Psoas muscle (tissue), 8 donors: ENCODE measurements around the gene CAMK2N2. TPM values are rescaled to one million over a fixed set of nuclear protein-coding genes. Genes with fewer than 3 reads are reported as not detected.
A peak's percentile ranks its signal among the peaks of the same experiment; 100 is the strongest.

Source experiments
- ATAC-seq, 4 donors: fragments of 200-7000 bp; cut with Tn5 transposase; one replicate each; pipeline ENCODE4 v1.9.1; 2020; ENCODE audit warnings: moderate library complexity in 3 of 4, mild to moderate bottlenecking in 2 of 4
- DNase-seq, 2 donors: peaks; one replicate each; pipeline ENCODE4 v3.0.0-alpha.2; 2020
- H3K27ac ChIP-seq: fragments of 200-600 bp; one replicate; pipeline ENCODE4 v1.8.0; 2022
- H3K27me3 ChIP-seq, 3 donors: fragments of 200-600 bp in 1 of 3; one replicate each; pipeline versions ENCODE4 v1.6.1 to v1.8.0; 2013 to 2022; ENCODE audit warnings: low read length in 2 of 3, mild to moderate bottlenecking in 2 of 3, moderate library complexity in 1 of 3; ENCODE audit not compliant: insufficient read depth in 3 of 3
- H3K36me3 ChIP-seq, 2 donors: fragments of 200-600 bp in 1 of 2; one replicate each; pipeline versions ENCODE4 v1.6.1 to v1.8.0; 2013 to 2022; ENCODE audit warnings: low read depth in 1 of 2, mild to moderate bottlenecking in 1 of 2, moderate library complexity in 1 of 2; ENCODE audit not compliant: insufficient read depth in 1 of 2
- H3K4me1 ChIP-seq: fragments of 200-600 bp; one replicate; pipeline ENCODE4 v1.8.0; 2022
- H3K4me3 ChIP-seq: fragments of 200-600 bp; one replicate; pipeline ENCODE4 v1.8.0; 2022; ENCODE audit warnings: mild to moderate bottlenecking
- H3K9me3 ChIP-seq: fragments of 200-600 bp; one replicate; pipeline ENCODE4 v1.8.0; 2022
- WGBS, 3 donors: extraction: QIAGEN DNeasy Blood & Tissue Kit; methylation state at CpG; one replicate each; pipeline versions ENCODE4 v1.1.6 to v1.1.7; 2013; 5-methylcytosine and 5-hydroxymethylcytosine counted together
- intact Hi-C, 2 donors: fragments of 100-400 bp; cut with DNase I; formaldehyde crosslinking; loops; one replicate each; pipeline versions ENCODE4 v1.11.0 to v1.14.2; 2022
- polyA plus RNA-seq, 3 donors: library from polyadenylated mRNA; stranded (reverse); fragments of 200-250 nt; gene quantifications; one replicate each; pipeline ENCODE4 v1.2.3, GENCODE V29; 2013
- total RNA-seq, 4 donors: library from RNA; stranded (reverse); fragmentation: NEBNext Ultra II Directional in 2 of 4; extraction: Animal tissue kit (Norgen Biotek cat#: 25700) in 2 of 4; gene quantifications; one replicate each; pipeline versions ENCODE4 v1.2.1 to v1.2.4, GENCODE V29; 2021 to 2023
- TF ChIP-seq, protein P1 (sequence below): fragments of 200-600 bp; IDR thresholded peaks from one replicate; pipeline ENCODE4 v1.8.0; 2022; ENCODE audit warnings: antibody characterized with exemption
- donor health status: healthy with polysubstance abuse.
- donor health status: DM: no; HTN: no; CAD: no; lungs with moderate emphysema.
- donor health status: Bipolar disorder and iron deficiency.
- donor health status: healthy.
- donor health status: DM: yes; HTN: yes; CAD: no.
- donor health status: DM: no; HTN: no; CAD: no.
- donor health status: DM: no; HTN: no; CAD: no.
- donor health status: DM: yes; HTN: yes; CAD: no.

CAMK2N2 gene
- total and polyA plus RNA-seq, 7 donors = 0.01 to 0.52 TPM; not detected in 5

DNA sequence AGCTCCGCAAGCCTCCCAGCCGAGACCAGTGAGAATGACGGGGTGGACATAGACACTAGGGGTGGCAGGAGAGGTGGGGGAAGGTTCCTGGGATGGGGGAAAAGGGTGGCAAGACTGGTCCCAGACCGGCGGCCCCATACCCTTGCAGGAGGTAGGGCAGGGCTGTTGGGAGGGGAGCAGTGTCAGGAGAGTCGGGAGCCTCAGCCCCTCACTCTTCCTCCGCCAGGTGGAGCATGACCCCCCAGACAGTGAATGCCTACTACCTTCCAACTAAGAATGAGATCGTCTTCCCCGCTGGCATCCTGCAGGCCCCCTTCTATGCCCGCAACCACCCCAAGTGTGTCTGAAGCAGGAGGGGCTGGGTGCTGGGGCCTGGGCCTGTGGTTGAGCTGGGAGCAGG, 29.0 kb upstream of the CAMK2N2 start:
- intact Hi-C loops = loop anchor here in 1 of 2 donors (5.0 kb wide), 1 partner anchor 393 kb away; no protein-coding TSS in a partner anchor
- DNase-seq (no peak), ATAC-seq (no peak)
- 80 to 86% (median 83%) methylated on average over 10 of the region's 10 CpGs for WGBS, 3 donors
- TF ChIP-seq, protein P1, sequence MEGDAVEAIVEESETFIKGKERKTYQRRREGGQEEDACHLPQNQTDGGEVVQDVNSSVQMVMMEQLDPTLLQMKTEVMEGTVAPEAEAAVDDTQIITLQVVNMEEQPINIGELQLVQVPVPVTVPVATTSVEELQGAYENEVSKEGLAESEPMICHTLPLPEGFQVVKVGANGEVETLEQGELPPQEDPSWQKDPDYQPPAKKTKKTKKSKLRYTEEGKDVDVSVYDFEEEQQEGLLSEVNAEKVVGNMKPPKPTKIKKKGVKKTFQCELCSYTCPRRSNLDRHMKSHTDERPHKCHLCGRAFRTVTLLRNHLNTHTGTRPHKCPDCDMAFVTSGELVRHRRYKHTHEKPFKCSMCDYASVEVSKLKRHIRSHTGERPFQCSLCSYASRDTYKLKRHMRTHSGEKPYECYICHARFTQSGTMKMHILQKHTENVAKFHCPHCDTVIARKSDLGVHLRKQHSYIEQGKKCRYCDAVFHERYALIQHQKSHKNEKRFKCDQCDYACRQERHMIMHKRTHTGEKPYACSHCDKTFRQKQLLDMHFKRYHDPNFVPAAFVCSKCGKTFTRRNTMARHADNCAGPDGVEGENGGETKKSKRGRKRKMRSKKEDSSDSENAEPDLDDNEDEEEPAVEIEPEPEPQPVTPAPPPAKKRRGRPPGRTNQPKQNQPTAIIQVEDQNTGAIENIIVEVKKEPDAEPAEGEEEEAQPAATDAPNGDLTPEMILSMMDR = no peak
- no peak overlapping the region for H3K27ac ChIP-seq
- H3K36me3 ChIP-seq = no peaks in the 10 kb centered on the region
- H3K4me1 ChIP-seq = no peaks in the 10 kb centered on the region
- H3K27me3 ChIP-seq = no peaks in the 10 kb centered on the region
- no peak overlapping the region for H3K4me3 ChIP-seq
- H3K9me3 ChIP-seq = no peaks in the 10 kb centered on the region

- H3K36me3 ChIP-seq = no peaks in the 10 kb centered on the region
- H3K27me3 ChIP-seq = no peaks in the 10 kb centered on the region
- no peaks in the 10 kb centered on the region for H3K4me1 ChIP-seq
- 6 to 10% (median 8%) methylated on average over 10 of the region's 10 CpGs for WGBS, 3 donors
- DNase-seq = peak; percentile 45 to 71
- H3K27ac ChIP-seq = no peak overlapping the region
- H3K4me3 ChIP-seq = no peak overlapping the region
- intact Hi-C loops = loop anchor here (2.0 to 10.0 kb wide), 2 partner anchors 61 to 395 kb away; partner anchors contain the start of gene VWA5B2 (in 1 of the 2)
- peak; percentile 65 to 88 (median 82) for ATAC-seq
- TF ChIP-seq, protein P1 = peak; percentile 57
- H3K9me3 ChIP-seq = no peaks in the 10 kb centered on the region
These were observed 28.1 kb upstream of the CAMK2N2 start for GRCh38 chr3:184289426-184289938.

DNA sequence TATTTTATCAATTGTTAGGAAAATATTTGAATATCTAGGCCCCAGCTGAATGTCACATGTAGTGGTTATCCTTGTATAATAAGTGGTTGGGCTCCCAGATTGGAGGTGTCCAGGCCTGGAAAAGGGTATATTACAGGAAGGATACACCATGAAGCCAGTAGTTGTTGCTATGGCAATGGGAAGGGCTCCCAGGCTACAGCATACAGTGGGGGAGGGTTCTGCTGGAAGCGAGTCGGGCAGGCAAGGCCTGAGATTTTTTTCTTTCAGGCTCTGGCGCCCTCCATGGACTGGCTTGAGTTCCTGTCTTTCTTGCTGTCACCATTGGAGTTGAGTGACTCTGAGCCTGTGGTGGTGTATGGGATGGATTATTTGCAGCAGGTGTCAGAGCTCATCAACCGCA, 23.3 kb upstream of the CAMK2N2 start:
- no peak overlapping the region for H3K4me3 ChIP-seq
- WGBS, 3 donors = 11 to 17% (median 13%) methylated on average over 4 of the region's 4 CpGs
- ATAC-seq = peak; percentile 19 to 46 (median 31)
- H3K36me3 ChIP-seq = no peaks in the 10 kb centered on the region
- no peaks in the 10 kb centered on the region for H3K27me3 ChIP-seq
- intact Hi-C loops = loop anchor here in 1 of 2 donors (10.0 kb wide), 1 partner anchor 390 kb away; no protein-coding TSS in a partner anchor
- TF ChIP-seq, protein P1 = no peak
- H3K27ac ChIP-seq = no peak overlapping the region
- no peak for DNase-seq
- no peaks in the 10 kb centered on the region for H3K9me3 ChIP-seq
- no peaks in the 10 kb centered on the region for H3K4me1 ChIP-seq

GRCh38 chr3:184283681-184284080, 22.3 kb upstream of the CAMK2N2 start:
- intact Hi-C loops = loop anchor here in 1 of 2 donors (10.0 kb wide), 1 partner anchor 389 kb away; no protein-coding TSS in a partner anchor
- H3K36me3 ChIP-seq = no peaks in the 10 kb centered on the region
- H3K4me1 ChIP-seq = no peaks in the 10 kb centered on the region
- WGBS, 3 donors = 79 to 86% (median 84%) methylated on average over 8 of the region's 8 CpGs
- H3K9me3 ChIP-seq = no peaks in the 10 kb centered on the region
- ATAC-seq = no peak
- H3K4me3 ChIP-seq = no peak overlapping the region
- no peak overlapping the region for H3K27ac ChIP-seq
- no peaks in the 10 kb centered on the region for H3K27me3 ChIP-seq
- TF ChIP-seq, protein P1 = no peak
- no peak for DNase-seq

DNA sequence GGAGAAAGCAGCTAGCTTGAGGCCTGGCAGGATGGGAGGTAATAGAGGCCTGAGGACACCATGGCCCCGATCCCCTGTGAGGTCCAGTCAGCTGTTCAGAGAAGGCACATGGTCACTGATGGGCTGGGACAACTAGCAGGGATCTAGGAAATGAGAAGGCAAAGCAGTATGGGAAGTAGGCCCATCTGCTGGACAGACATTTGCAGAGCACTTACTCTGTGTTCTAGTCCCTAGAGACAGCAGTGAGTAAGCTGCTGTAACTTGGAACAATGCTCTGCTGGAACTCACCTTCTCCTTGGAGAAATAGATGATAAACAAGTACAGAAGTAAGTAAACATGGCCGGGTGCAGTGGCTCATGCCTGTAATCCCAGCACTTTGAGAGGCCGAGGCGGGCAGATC, 21.6 kb upstream of the CAMK2N2 start:
- no peak for DNase-seq
- no peaks in the 10 kb centered on the region for H3K9me3 ChIP-seq
- no peaks in the 10 kb centered on the region for H3K4me1 ChIP-seq
- 86 to 93% (median 86%) methylated on average over 4 of the region's 4 CpGs for WGBS, 3 donors
- no peak overlapping the region for H3K4me3 ChIP-seq
- TF ChIP-seq, protein P1 = no peak
- H3K27ac ChIP-seq = no peak overlapping the region
- no peaks in the 10 kb centered on the region for H3K36me3 ChIP-seq
- H3K27me3 ChIP-seq = no peaks in the 10 kb centered on the region
- ATAC-seq = no peak
- intact Hi-C loops = loop anchor here in 1 of 2 donors (10.0 kb wide), 1 partner anchor 388 kb away; no protein-coding TSS in a partner anchor
